H7 (cell line): ENCODE measurements around the gene AQP11. TPM values are rescaled to one million over a fixed set of nuclear protein-coding genes. Genes with fewer than 3 reads are reported as not detected.

Source experiments
- DNase-seq: peaks from one replicate; pipeline ENCODE4 v3.0.0; 2012
- H3K27me3 ChIP-seq: 2 replicates; pipeline ENCODE4 v1.6.0; 2011; ENCODE audit warnings: mild to moderate bottlenecking, low read length; ENCODE audit not compliant: control insufficient read depth, insufficient read depth
- H3K36me3 ChIP-seq: replicated peaks from 2 replicates; pipeline ENCODE4 v1.5.1; 2011; ENCODE audit warnings: low read length; ENCODE audit not compliant: control insufficient read depth, insufficient read depth
- H3K4me3 ChIP-seq: 2 replicates; pipeline ENCODE4 v1.5.1; 2011; ENCODE audit warnings: low read depth, mild to moderate bottlenecking, control low read depth, low read length, moderate library complexity; ENCODE audit not compliant: insufficient read depth
- total RNA-seq: library from RNA; depleted of rRNA; stranded (reverse); fragments of >200 nt; shearing (Covaris generic); gene quantifications from 2 replicates; pipeline ENCODE4 v1.2.3, GENCODE V29; 2014; rRNA removed

Gene AQP11
- total RNA-seq, 1 experiment from 2014 or later: 2.0 TPM

DNA sequence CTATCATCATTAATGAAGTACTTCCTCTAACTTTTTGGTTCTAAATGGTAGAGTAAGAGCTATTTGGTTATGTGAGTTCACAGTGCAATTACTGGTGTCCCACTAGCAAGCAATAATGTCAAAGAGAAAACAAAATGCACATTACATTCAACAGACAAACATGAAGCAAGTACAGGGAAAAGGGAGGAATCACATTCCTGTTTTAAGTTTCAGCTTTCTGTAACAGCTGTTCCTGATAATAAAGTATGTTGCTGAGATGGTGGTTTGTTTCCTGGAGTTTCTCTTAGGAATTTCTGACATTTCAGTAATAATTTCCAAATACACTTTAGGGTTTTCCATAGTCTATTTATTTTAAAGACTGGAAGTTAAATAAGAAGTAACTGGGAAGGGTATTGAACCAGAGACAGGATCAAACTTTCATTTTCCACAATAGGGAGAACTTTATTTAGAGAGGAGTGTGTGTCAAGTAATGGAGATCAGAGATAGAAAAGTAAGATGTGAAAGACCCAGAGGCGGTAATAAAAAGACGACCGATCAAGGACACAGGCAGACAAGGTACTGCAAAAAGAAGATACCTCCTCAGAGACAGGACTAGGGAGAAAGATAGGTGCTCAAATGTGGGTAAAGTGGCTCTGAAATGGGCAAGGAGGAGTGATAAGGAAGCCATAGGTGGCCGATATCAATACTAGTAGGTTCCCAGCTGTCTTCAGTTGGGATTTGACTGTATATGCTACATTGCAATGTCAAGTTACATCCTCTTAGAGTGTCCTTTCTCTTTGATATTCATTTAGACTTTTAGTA is 68.7 kb downstream of the AQP11 start:
- DNase-seq: no peak
- Histone ChIP-seq H3K27me3 (no peaks in the 10 kb centered on the region), H3K36me3 (no peaks in the 10 kb centered on the region), H3K4me3 (no peak overlapping the region)

Other genes starting within 250 kb of the AQP11 start
- gene PAK1, start 115.9 kb upstream of the AQP11 start, total RNA-seq: 126 and 158 TPM in 2 replicates
- 167 and 242 TPM in 2 replicates for gene CLNS1A, start 47.8 kb downstream of the AQP11 start, total RNA-seq
- 12.3 and 36.3 TPM in 2 replicates for gene RSF1, start 230.8 kb downstream of the AQP11 start, total RNA-seq
- 13.1 and 19.0 TPM in 2 replicates for gene AAMDC, start 231.2 kb downstream of the AQP11 start, total RNA-seq